K562 (cell line): ENCODE data around the gene LZTS2. TPM values are rescaled to one million over a fixed set of nuclear protein-coding genes. Genes with fewer than 3 reads are reported as not detected.
A peak's percentile ranks its signal among the peaks of the same experiment; 100 is the strongest.

Experiments
- BDP1 ChIP-seq: IDR thresholded peaks from 3 replicates; pipeline ENCODE4 v1.6.1; 2011; ENCODE audit not compliant: insufficient read length, insufficient read depth
- BRCA1 ChIP-seq, 2 experiments: fragments of 450-650 bp in 1 of 2; sonication (generic) in 1 of 2; formaldehyde crosslinking in 1 of 2; IDR thresholded peaks; 2 replicates each; pipeline versions ENCODE4 v1.5.0 to v1.6.1; 2017 to 2020; ENCODE audit warnings: mild to moderate bottlenecking in 1 of 2, missing genetic modification reagents in 1 of 2
- CREBBP ChIP-seq: IDR thresholded peaks from one replicate; pipeline ENCODE4 v1.6.1; 2012; ENCODE audit warnings: low read depth, mild to moderate bottlenecking, control low read depth, inconsistent platforms, low read length
- CSDE1 ChIP-seq, 2 experiments: fragments of 450-650 bp; IDR thresholded peaks; 2 replicates each; pipeline ENCODE4 v1.6.1; 2016; ENCODE audit warnings: mild to moderate bottlenecking in 1 of 2
- FOXA1 ChIP-seq: fragments of 450-650 bp; IDR thresholded peaks from 2 replicates; pipeline ENCODE4 v1.6.1; 2016; ENCODE audit warnings: mild to moderate bottlenecking, borderline replicate concordance
- FOXJ3 ChIP-seq: sonication (generic); formaldehyde crosslinking; IDR thresholded peaks from 2 replicates; pipeline ENCODE4 v1.4.0; 2020; ENCODE audit warnings: mild to moderate bottlenecking, missing genetic modification reagents
- JUND ChIP-seq, 2 experiments: IDR thresholded peaks; 2 replicates in 1 of 2; 3 replicates in 1 of 2; pipeline ENCODE4 v1.6.1; 2011; ENCODE audit warnings: borderline replicate concordance in 2 of 2, low read depth in 2 of 2, low read length in 2 of 2, improper control_type of control experiment in 1 of 2, missing biosample characterization in 1 of 2, missing genetic modification characterization in 1 of 2, missing genetic modification reagents in 1 of 2
- KDM4B ChIP-seq, 2 experiments: fragments of 450-650 bp in 1 of 2; sonication (generic) in 1 of 2; IDR thresholded peaks; 2 replicates each; pipeline ENCODE4 v1.6.1; 2016 to 2017; ENCODE audit warnings: borderline replicate concordance in 2 of 2, antibody characterized with exemption in 1 of 2, low read depth in 1 of 2, mild to moderate bottlenecking in 1 of 2
- MYBL2 ChIP-seq, 2 experiments: fragments of 450-650 bp in 1 of 2; sonication (generic) in 1 of 2; formaldehyde crosslinking in 1 of 2; IDR thresholded peaks; 2 replicates each; pipeline versions ENCODE4 v1.6.1 to v1.8.1; 2017 to 2022; ENCODE audit warnings: borderline replicate concordance in 1 of 2, inconsistent platforms in 1 of 2, low read depth in 1 of 2, mild to moderate bottlenecking in 1 of 2, missing genetic modification reagents in 1 of 2, moderate library complexity in 1 of 2
- NEUROD1 ChIP-seq: fragments of 150-350 bp; IDR thresholded peaks from 2 replicates; pipeline ENCODE4 v1.6.1; 2014; ENCODE audit warnings: borderline replicate concordance, low read length, low read depth; ENCODE audit not compliant: partially characterized antibody
- NR4A1 ChIP-seq, 2 experiments: fragments of 250-450 bp in 1 of 2; fragments of 450-650 bp in 1 of 2; sonication (Bioruptor Pico) in 1 of 2; IDR thresholded peaks; 2 replicates each; pipeline versions ENCODE4 v1.4.0 to v1.6.1; 2016 to 2020; ENCODE audit warnings: mild to moderate bottlenecking in 2 of 2, missing compliant biosample characterization in 1 of 2, missing genetic modification characterization in 1 of 2, moderate library complexity in 1 of 2
- PCBP2 ChIP-seq: fragments of 200-400 bp; formaldehyde crosslinking; IDR thresholded peaks from 2 replicates; pipeline ENCODE4 v1.6.1; 2018; ENCODE audit warnings: low read length, low read depth, mild to moderate bottlenecking, moderate library complexity; ENCODE audit not compliant: poor library complexity, severe bottlenecking
- PHF21A ChIP-seq: fragments of 450-650 bp; IDR thresholded peaks from 2 replicates; pipeline ENCODE4 v1.6.1; 2017; ENCODE audit warnings: low read depth, borderline replicate concordance
- SAP30 ChIP-seq: fragments of 200-600 bp; sonication (generic); IDR thresholded peaks from 2 replicates; pipeline ENCODE4 v1.6.1; 2012; ENCODE audit warnings: borderline replicate concordance, low read depth, mild to moderate bottlenecking, moderate library complexity, low read length, control low read depth, inconsistent platforms; ENCODE audit not compliant: insufficient read depth, poor library complexity, severe bottlenecking
- TCF7L2 ChIP-seq: fragments of 150-350 bp; IDR thresholded peaks from 2 replicates; pipeline ENCODE4 v1.6.1; 2016; ENCODE audit warnings: low read depth, mild to moderate bottlenecking, low read length, moderate library complexity
- XRCC3 ChIP-seq: fragments of 450-650 bp; IDR thresholded peaks from 2 replicates; pipeline ENCODE4 v1.6.1; 2017; ENCODE audit warnings: mild to moderate bottlenecking, moderate library complexity
- YY1 ChIP-seq, 3 experiments: IDR thresholded peaks; 2 replicates each; pipeline ENCODE4 v1.6.1; 2011; ENCODE audit warnings: low read length in 2 of 3, mild to moderate bottlenecking in 2 of 3, moderate library complexity in 2 of 3, borderline replicate concordance in 1 of 3, control low read depth in 1 of 3, low read depth in 1 of 3; ENCODE audit not compliant: insufficient read depth in 3 of 3, insufficient replicate concordance in 2 of 3, control insufficient read depth in 1 of 3, insufficient read length in 1 of 3; ENCODE audit errors: extremely low read depth in 1 of 3
- ZNF121 ChIP-seq: sonication (generic); formaldehyde crosslinking; conservative IDR thresholded peaks from 2 replicates; pipeline ENCODE4 v1.8.0; 2022; ENCODE audit warnings: missing genetic modification reagents
- ZNF354B ChIP-seq: fragments of 250-450 bp; sonication (Bioruptor Pico); IDR thresholded peaks from 2 replicates; pipeline ENCODE4 v1.4.0; 2020
- polyA plus RNA-seq, 8 experiments: library from polyadenylated mRNA; depleted of rRNA in 4 of 8; stranded (reverse) in 5 of 8; unstranded in 3 of 8; fragments of >200 nt; fragmentation: Nextera tagmentation in 2 of 8; fragmentation: Illumina TruSeq in 1 of 8; extraction: Ambion mirVana in 2 of 8; extraction: Trizol in 1 of 8; gene quantifications; 2 replicates each; pipeline versions ENCODE4 v1.2.1 to v1.2.3, GENCODE V29; 2011 to 2014; ENCODE audit warnings: inconsistent platforms in 1 of 8, missing spikeins in 1 of 8
- total RNA-seq, 7 experiments: library from RNA; depleted of rRNA in 6 of 7; stranded (reverse); fragments of >200 nt in 6 of 7; fragmentation: Illumina TruSeq in 2 of 7; extraction: Trizol in 2 of 7; gene quantifications; 2 replicates each; pipeline versions ENCODE4 v1.2.1 to v1.2.3, GENCODE V29; 2011 to 2021; ENCODE audit warnings: low replicate concordance in 1 of 7
- TF ChIP-seq, protein P1 (sequence below): fragments of 450-650 bp; IDR thresholded peaks from 2 replicates; pipeline ENCODE4 v1.6.1; 2017; ENCODE audit warnings: antibody characterized with exemption, mild to moderate bottlenecking
- TF ChIP-seq, protein P2 (sequence below): sonication (generic); formaldehyde crosslinking; IDR thresholded peaks from 2 replicates; pipeline ENCODE4 v1.8.1; 2023; ENCODE audit warnings: mild to moderate bottlenecking, missing genetic modification reagents, moderate library complexity

LZTS2 gene
- total and polyA plus RNA-seq, 9 of the 15 experiments (the other 6 are each of a cell fraction or from before 2014, with no cell fraction given): 0.23 to 42.5 (median 14.7) TPM

DNA sequence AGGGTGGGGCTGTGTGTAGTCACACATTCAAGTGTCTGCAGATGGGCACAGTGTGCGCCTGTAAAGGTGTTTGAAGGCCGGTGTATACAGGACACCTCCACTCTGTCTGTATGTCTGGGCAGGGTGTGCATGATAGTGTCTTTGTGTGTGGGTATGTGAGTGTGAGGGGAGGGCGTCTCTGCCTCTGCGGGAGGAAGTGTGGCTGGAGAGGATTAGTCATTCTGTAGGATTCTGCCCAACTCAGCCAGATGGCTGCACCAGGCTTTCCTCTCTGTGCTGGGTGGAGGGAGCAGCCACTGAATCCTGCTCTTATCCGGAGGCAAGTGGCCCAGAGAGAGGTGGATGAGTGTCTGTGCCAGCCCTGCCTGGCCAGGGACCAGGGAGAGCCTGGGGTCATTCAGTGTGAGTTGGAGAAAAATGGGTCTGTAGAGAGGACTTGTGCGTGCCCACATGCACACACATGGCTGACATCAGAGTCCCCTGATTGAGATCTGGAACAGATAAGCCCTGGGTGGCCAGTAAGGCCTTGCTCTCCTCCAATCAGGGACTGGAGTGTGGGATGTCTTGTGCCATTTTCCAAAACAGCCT is 33.1 kb downstream of the LZTS2 start (continued):
- no peak for TF ChIP-seq FOXA1
- no peak for TF ChIP-seq FOXJ3 (CRISPR knock-in tag)
- TF ChIP-seq MYBL2 (IDR thresholded peaks at IDR 0.05; ENCODE audit: low read depth): no peak
- TF ChIP-seq MYBL2 (CRISPR knock-in tag; IDR thresholded peaks at IDR 0.05; ENCODE audit: borderline replicate concordance): no peak
- no peak for TF ChIP-seq NR4A1 (CRISPR knock-in tag; IDR thresholded peaks at IDR 0.05)
- TF ChIP-seq NR4A1 (tag; IDR thresholded peaks at IDR 0.05): no peak
- TF ChIP-seq JUND (IDR thresholded peaks at IDR 0.05; ENCODE audit: borderline replicate concordance, low read depth, low read length): peak; percentile 30; the same call in 1 of the 2 replicates
- TF ChIP-seq JUND (tag; IDR thresholded peaks at IDR 0.05; ENCODE audit: borderline replicate concordance, low read depth, low read length): peak; percentile 50; the same call in 1 of the 3 replicates
- TF ChIP-seq SAP30: no peak
- no peak for TF ChIP-seq PHF21A
- TF ChIP-seq BRCA1 (IDR thresholded peaks at IDR 0.05): no peak
- TF ChIP-seq BRCA1 (CRISPR knock-in tag; IDR thresholded peaks at IDR 0.05): no peak
- TF ChIP-seq KDM4B (IDR thresholded peaks at IDR 0.05; ENCODE audit: borderline replicate concordance in 2 of 2, low read depth in 1 of 2): no peak
- TF ChIP-seq XRCC3: no peak
- no peak for TF ChIP-seq CSDE1 (IDR thresholded peaks at IDR 0.05)
- TF ChIP-seq PCBP2: no peak
- TF ChIP-seq, protein P1, sequence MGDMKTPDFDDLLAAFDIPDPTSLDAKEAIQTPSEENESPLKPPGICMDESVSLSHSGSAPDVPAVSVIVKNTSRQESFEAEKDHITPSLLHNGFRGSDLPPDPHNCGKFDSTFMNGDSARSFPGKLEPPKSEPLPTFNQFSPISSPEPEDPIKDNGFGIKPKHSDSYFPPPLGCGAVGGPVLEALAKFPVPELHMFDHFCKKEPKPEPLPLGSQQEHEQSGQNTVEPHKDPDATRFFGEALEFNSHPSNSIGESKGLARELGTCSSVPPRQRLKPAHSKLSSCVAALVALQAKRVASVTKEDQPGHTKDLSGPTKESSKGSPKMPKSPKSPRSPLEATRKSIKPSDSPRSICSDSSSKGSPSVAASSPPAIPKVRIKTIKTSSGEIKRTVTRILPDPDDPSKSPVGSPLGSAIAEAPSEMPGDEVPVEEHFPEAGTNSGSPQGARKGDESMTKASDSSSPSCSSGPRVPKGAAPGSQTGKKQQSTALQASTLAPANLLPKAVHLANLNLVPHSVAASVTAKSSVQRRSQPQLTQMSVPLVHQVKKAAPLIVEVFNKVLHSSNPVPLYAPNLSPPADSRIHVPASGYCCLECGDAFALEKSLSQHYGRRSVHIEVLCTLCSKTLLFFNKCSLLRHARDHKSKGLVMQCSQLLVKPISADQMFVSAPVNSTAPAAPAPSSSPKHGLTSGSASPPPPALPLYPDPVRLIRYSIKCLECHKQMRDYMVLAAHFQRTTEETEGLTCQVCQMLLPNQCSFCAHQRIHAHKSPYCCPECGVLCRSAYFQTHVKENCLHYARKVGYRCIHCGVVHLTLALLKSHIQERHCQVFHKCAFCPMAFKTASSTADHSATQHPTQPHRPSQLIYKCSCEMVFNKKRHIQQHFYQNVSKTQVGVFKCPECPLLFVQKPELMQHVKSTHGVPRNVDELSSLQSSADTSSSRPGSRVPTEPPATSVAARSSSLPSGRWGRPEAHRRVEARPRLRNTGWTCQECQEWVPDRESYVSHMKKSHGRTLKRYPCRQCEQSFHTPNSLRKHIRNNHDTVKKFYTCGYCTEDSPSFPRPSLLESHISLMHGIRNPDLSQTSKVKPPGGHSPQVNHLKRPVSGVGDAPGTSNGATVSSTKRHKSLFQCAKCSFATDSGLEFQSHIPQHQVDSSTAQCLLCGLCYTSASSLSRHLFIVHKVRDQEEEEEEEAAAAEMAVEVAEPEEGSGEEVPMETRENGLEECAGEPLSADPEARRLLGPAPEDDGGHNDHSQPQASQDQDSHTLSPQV: no peak
- TF ChIP-seq, protein P2, sequence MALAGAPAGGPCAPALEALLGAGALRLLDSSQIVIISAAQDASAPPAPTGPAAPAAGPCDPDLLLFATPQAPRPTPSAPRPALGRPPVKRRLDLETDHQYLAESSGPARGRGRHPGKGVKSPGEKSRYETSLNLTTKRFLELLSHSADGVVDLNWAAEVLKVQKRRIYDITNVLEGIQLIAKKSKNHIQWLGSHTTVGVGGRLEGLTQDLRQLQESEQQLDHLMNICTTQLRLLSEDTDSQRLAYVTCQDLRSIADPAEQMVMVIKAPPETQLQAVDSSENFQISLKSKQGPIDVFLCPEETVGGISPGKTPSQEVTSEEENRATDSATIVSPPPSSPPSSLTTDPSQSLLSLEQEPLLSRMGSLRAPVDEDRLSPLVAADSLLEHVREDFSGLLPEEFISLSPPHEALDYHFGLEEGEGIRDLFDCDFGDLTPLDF (CRISPR knock-in tag): no peak
- no peak for TF ChIP-seq TCF7L2
- TF ChIP-seq CREBBP: no peak
- TF ChIP-seq NEUROD1: no peak
- TF ChIP-seq ZNF121 (CRISPR knock-in tag): no peak
- no peak for TF ChIP-seq BDP1
- no peak for TF ChIP-seq ZNF354B (CRISPR knock-in tag)
- no peak for TF ChIP-seq YY1 (IDR thresholded peaks at IDR 0.05; ENCODE audit: borderline replicate concordance in 1 of 3, control insufficient read depth in 1 of 3, extremely low read depth in 1 of 3, insufficient read depth in 3 of 3, insufficient read length in 1 of 3, insufficient replicate concordance in 2 of 3, low read depth in 1 of 3, low read length in 2 of 3)
